CD4-positive, alpha-beta T cell (primary cell): ENCODE data around the gene GPR156. TPM values are rescaled to one million over a fixed set of nuclear protein-coding genes. Genes with fewer than 3 reads are reported as not detected.
A peak's percentile ranks its signal among the peaks of the same experiment; 100 is the strongest.
"Not testable (repeated sequence)": the region's sequence is repeated elsewhere in the genome, so short reads cannot be mapped to it uniquely, and the experiment has no call there.

Experiments used
- ATAC-seq: fragments of 200-7000 bp; cut with Tn5 transposase; one replicate; pipeline ENCODE4 v1.10.0; 2022; ENCODE audit warnings: mild to moderate bottlenecking; ENCODE audit not compliant: poor library complexity
- CTCF ChIA-PET: fragments of 350-600 bp; sonication (Branson Sonifier 250); formaldehyde crosslinking; loops from one replicate; lab custom pipeline; 2021; ENCODE audit warnings: antibody characterized with exemption, inconsistent platforms; lab: Charles Lee
- POLR2A ChIA-PET: fragments of 350-600 bp; sonication (Branson Sonifier 250); formaldehyde crosslinking; loops from one replicate; lab custom pipeline; 2021; ENCODE audit warnings: antibody characterized with exemption, inconsistent platforms; lab: Charles Lee
- DNase-seq, 14 experiments: peaks; one replicate each; pipeline ENCODE4 v3.0.0-alpha.2; 2013 to 2020; ENCODE audit warnings: mixed read lengths in 2 of 14
- H3K27ac ChIP-seq, 2 donors: one replicate each; pipeline versions ENCODE4 v1.5.1 to v1.7.0; 2013; ENCODE audit warnings: low read length in 2 of 2, low read depth in 1 of 2, mild to moderate bottlenecking in 1 of 2
- H3K27me3 ChIP-seq, 2 experiments: 1 replicate in 1 of 2; 2 replicates in 1 of 2; pipeline versions ENCODE4 v1.6.1 to v1.7.0; 2013; ENCODE audit warnings: low read length in 2 of 2, control low read depth in 1 of 2, mild to moderate bottlenecking in 1 of 2, moderate library complexity in 1 of 2; ENCODE audit not compliant: insufficient read depth in 2 of 2, control insufficient read depth in 1 of 2
- H3K36me3 ChIP-seq: one replicate; pipeline ENCODE4 v1.6.1; 2013; ENCODE audit warnings: low read length, control low read depth; ENCODE audit not compliant: insufficient read depth
- H3K4me1 ChIP-seq: one replicate; pipeline ENCODE4 v1.6.1; 2013; ENCODE audit warnings: low read length, control low read depth; ENCODE audit not compliant: insufficient read depth
- H3K4me3 ChIP-seq: one replicate; pipeline ENCODE4 v1.5.1; 2013; ENCODE audit warnings: mild to moderate bottlenecking, low read length, moderate library complexity
- H3K9me3 ChIP-seq, 2 experiments: 1 replicate in 1 of 2; 2 replicates in 1 of 2; pipeline versions ENCODE4 v1.6.1 to v1.7.0; 2013; ENCODE audit warnings: low read length in 2 of 2, mild to moderate bottlenecking in 2 of 2, control low read depth in 1 of 2, moderate library complexity in 1 of 2; ENCODE audit not compliant: control insufficient read depth in 1 of 2, insufficient read depth in 1 of 2
- H3K27ac Mint-ChIP-seq: one replicate; pipeline ENCODE4 v1.8.0; 2020; ENCODE audit warnings: mixed read lengths
- H3K27me3 Mint-ChIP-seq: one replicate; pipeline ENCODE4 v1.8.0; 2021; ENCODE audit warnings: mixed read lengths
- H3K36me3 Mint-ChIP-seq: one replicate; pipeline ENCODE4 v1.8.0; 2021; ENCODE audit warnings: low read depth, mixed read lengths
- H3K4me1 Mint-ChIP-seq: one replicate; pipeline ENCODE4 v1.8.0; 2021; ENCODE audit warnings: low read depth, mixed read lengths
- H3K4me3 Mint-ChIP-seq: one replicate; pipeline ENCODE4 v1.8.0; 2020; ENCODE audit warnings: mild to moderate bottlenecking, mixed read lengths
- H3K9me3 Mint-ChIP-seq: one replicate; pipeline ENCODE4 v1.8.0; 2020; ENCODE audit warnings: mixed read lengths
- CTCF ChIP-seq: fragments of 200-600 bp; IDR thresholded peaks from one replicate; pipeline ENCODE4 v1.8.0; 2022; ENCODE audit warnings: antibody characterized with exemption, mild to moderate bottlenecking
- intact Hi-C, 2 experiments: fragments of 100-400 bp; cut with DNase I in 1 of 2; cut with micrococcal nuclease in 1 of 2; formaldehyde crosslinking; loops; one replicate each; pipeline versions ENCODE4 v1.15.1 to v1.9.0; 2023 to 2025; cut with DNase I, micrococcal nuclease
- total RNA-seq, 174 experiments: library from RNA in 2 of 174; stranded (reverse) in 2 of 174; gene quantifications; one replicate each; pipeline ENCODE4 v1.2.3 and lab custom pipeline; 2021 to 2026

The GPR156 gene
- total RNA-seq, 2 experiments from 2014 or later = 0.17 to 0.27 TPM

DNA sequence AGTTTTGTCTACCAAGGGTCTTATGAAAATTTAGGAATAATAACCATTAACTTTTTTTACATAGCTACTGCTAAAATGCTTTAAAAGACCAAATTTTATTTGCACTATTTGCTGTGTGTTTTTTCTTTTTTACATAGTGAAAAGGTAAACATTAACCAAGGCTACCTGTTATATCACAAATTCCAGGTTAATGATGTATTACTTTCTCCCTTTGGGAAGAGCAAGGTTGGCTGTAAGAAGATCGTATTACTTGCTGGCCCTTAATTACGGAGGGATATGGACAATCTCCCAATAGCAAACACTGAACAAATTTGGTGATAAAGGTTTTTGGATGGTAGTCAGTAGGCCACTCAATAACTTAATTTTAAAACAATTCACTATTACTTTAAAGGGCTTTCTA is 41.8 kb upstream of the GPR156 start:
- no peak for TF ChIP-seq CTCF
- Histone ChIP-seq H3K4me3 (no peak overlapping the region), H3K4me1 (no peaks in the 10 kb centered on the region), H3K27me3 (no peaks in the 10 kb centered on the region), H3K36me3 (peaks cover 48% of the 10 kb centered on the region), H3K27ac (no peak overlapping the region), H3K9me3 (no peaks in the 10 kb centered on the region)
- ChIA-PET CTCF (no interaction called here), POLR2A (interaction anchor here (0.6 kb wide), 1 partner anchor 228 kb away, joined by 3 read pairs; no protein-coding TSS in a partner anchor)
- peaks cover 75% of the 10 kb centered on the region for H3K36me3 Mint-ChIP-seq
- no peaks in the 10 kb centered on the region for H3K4me1 Mint-ChIP-seq
- H3K4me3 Mint-ChIP-seq = no peak overlapping the region
- no peaks in the 10 kb centered on the region for H3K9me3 Mint-ChIP-seq
- intact Hi-C loops = no loop called here
- DNase-seq = no peak
- H3K27ac Mint-ChIP-seq = no peak overlapping the region
- no peak for ATAC-seq
- no peaks in the 10 kb centered on the region for H3K27me3 Mint-ChIP-seq

DNA sequence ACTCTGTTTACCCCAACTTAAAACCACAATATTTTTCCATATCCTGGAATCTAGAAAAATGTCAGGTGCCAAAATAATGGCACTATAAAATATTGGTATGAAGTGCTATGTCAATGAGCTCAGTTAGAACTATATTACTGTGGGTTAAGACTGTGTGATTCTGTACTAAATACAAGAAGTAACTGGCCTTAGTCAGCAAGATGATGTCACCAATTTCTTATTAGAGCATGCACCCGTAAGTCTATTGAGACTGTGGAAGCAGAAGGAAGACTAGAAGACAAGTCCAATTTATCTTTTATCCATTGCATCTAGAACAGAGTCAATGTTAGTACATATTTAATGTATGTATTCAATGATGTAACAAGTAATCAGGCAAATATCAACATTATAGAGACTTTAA is 39.2 kb upstream of the GPR156 start:
- TF ChIP-seq CTCF = no peak
- no peak overlapping the region for H3K4me3 ChIP-seq
- POLR2A ChIA-PET = no interaction called here
- CTCF ChIA-PET = no interaction called here
- H3K36me3 ChIP-seq = peaks cover 24% of the 10 kb centered on the region
- no peaks in the 10 kb centered on the region for H3K4me1 Mint-ChIP-seq
- no peak overlapping the region for H3K4me3 Mint-ChIP-seq
- H3K27me3 ChIP-seq = no peaks in the 10 kb centered on the region
- H3K36me3 Mint-ChIP-seq = peaks cover 73% of the 10 kb centered on the region
- no peaks in the 10 kb centered on the region for H3K27me3 Mint-ChIP-seq
- intact Hi-C loops = no loop called here
- peaks cover 3% of the 10 kb centered on the region for H3K9me3 Mint-ChIP-seq
- no peak overlapping the region for H3K27ac ChIP-seq
- no peaks in the 10 kb centered on the region for H3K4me1 ChIP-seq
- ATAC-seq (no peak), DNase-seq (no peak)
- H3K9me3 ChIP-seq = no peaks in the 10 kb centered on the region
- no peak overlapping the region for H3K27ac Mint-ChIP-seq

GRCh38 chr3:120323761-120324160 is 38.7 kb upstream of the GPR156 start:
- H3K27me3 ChIP-seq, H3K27ac Mint-ChIP-seq, H3K4me3 Mint-ChIP-seq, H3K4me1 Mint-ChIP-seq, H3K27ac ChIP-seq, POLR2A ChIA-PET, H3K9me3 ChIP-seq, H3K27me3 Mint-ChIP-seq, CTCF ChIA-PET, ATAC-seq, H3K9me3 Mint-ChIP-seq, intact Hi-C loops, H3K4me1 ChIP-seq, H3K4me3 ChIP-seq: not testable (repeated sequence)
- H3K36me3 Mint-ChIP-seq = peaks cover 77% of the 10 kb centered on the region
- peaks cover 20% of the 10 kb centered on the region for H3K36me3 ChIP-seq
- peak in 1 of 14 experiments; percentile 11 for DNase-seq
